ENCODE results near the gene KDELR3.

DNA sequence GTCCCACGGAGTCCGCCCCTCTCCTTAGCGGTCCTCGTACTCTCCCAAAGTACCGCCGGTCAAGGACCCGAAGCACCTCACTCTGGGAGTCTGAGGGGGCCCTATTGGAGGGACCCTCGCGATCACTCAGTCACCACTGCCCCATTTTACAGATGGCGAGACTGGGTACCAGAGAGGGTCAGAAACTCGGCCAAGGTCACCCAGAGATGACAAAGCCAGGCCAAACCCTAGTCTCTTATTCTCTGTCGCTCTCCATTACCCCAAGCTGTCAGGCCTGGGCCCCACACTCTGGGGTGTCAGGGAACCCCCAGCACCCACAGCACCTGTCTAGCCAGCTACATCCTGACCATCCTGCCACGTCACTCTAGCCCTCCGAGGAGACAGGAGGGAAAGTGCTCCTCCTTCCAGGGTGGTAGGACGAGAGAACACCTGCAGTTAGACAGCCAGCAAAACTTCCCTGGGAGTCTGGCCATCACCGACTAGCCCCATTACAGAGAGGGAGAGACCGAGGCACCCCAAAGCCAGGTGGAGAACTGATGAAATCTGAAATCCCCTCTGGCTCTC, 11.5 kb upstream of the KDELR3 start:
- TF ChIP-seq CTCF (IDR thresholded peaks at IDR 0.05) (no peak), REST (IDR thresholded peaks at IDR 0.05; ENCODE audit: insufficient read depth in 1 of 2, low read depth in 2 of 2, low read length in 1 of 2) (no peak), POLR2AphosphoS5 (IDR thresholded peaks at IDR 0.05; ENCODE audit: low read depth, low read length) (no peak), SIN3A (IDR thresholded peaks at IDR 0.05; ENCODE audit: borderline replicate concordance, insufficient read depth, low read depth, low read length) (no peak), TCF7L2 (IDR thresholded peaks at IDR 0.05; ENCODE audit: low read depth, low read length) (no peak)

Measured in Panc1 (cell line).